Central memory CD4-positive, alpha-beta T cell (primary cell): ENCODE results near the gene CLC.
"Not testable (repeated sequence)": the region's sequence is repeated elsewhere in the genome, so short reads cannot be mapped to it uniquely, and the experiment has no call there.

Source experiments
- DNase-seq: peaks from one replicate; pipeline ENCODE4 v3.0.0; 2022
- total RNA-seq, 3 experiments: gene quantifications; one replicate each; lab custom pipeline; 2026; lab: John Stamatoyannopoulos, UW

The CLC gene
- 0 to 2.5 (median 0.65) reads per million in 3 experiments for total RNA-seq

GRCh38 chr19:39737891-39738290 lies at the start of gene CLC:
TSS of gene CLC (minus strand) at chr19:39738029. CDS start at chr19:39737952, 77 bp downstream.
- no peak for DNase-seq

- no peak for DNase-seq
These were observed 43.1 kb upstream of the CLC start for GRCh38 chr19:39780894-39781293.

GRCh38 chr19:39778763-39779162 lies 40.9 kb upstream of the CLC start, which contains the start of gene LEUTX:
TSS of gene LEUTX (plus strand) at chr19:39778854. CDS start at chr19:39778921, 67 bp downstream.
- DNase-seq, result no peak

- DNase-seq, result no peak
These were observed 31.0 kb upstream of the CLC start for GRCh38 chr19:39768786-39769185.

GRCh38 chr19:39768334-39768733 lies 30.5 kb upstream of the CLC start:
- DNase-seq, result no peak

GRCh38 chr19:39765091-39766076 lies 27.6 kb upstream of the CLC start:
- DNase-seq, result peak; percentile 4

- not testable (repeated sequence) for DNase-seq
These were observed 24.0 kb upstream of the CLC start for GRCh38 chr19:39761851-39762250.

- no peak for DNase-seq
These were observed 21.8 kb upstream of the CLC start for GRCh38 chr19:39759457-39760184.

GRCh38 chr19:39754971-39755370 lies 17.1 kb upstream of the CLC start:
- DNase-seq, result no peak

- no peak for DNase-seq
These were observed 16.7 kb upstream of the CLC start for GRCh38 chr19:39754544-39754943.

GRCh38 chr19:39752795-39753194 lies 15.0 kb upstream of the CLC start:
- no peak for DNase-seq

GRCh38 chr19:39752390-39752789 lies 14.6 kb upstream of the CLC start:
- DNase-seq, result no peak

GRCh38 chr19:39749981-39750380 lies 12.2 kb upstream of the CLC start:
- DNase-seq, result no peak

- no peak for DNase-seq
These were observed 9.2 kb upstream of the CLC start for GRCh38 chr19:39746836-39747529.

- no peak for DNase-seq
These were observed 7.8 kb upstream of the CLC start for GRCh38 chr19:39745643-39746042.

- no peak for DNase-seq
These were observed 2.6 kb upstream of the CLC start for GRCh38 chr19:39740395-39740794.

GRCh38 chr19:39738814-39739213 lies 985 bp upstream of the CLC start:
- no peak for DNase-seq

GRCh38 chr19:39737351-39737750 lies 478 bp downstream of the CLC start:
- no peak for DNase-seq

GRCh38 chr19:39736088-39736487 lies 1.7 kb downstream of the CLC start:
- DNase-seq, result no peak

GRCh38 chr19:39735688-39736087 lies 2.1 kb downstream of the CLC start:
- DNase-seq, result no peak

- DNase-seq, result no peak
These were observed 4.0 kb downstream of the CLC start for GRCh38 chr19:39733841-39734240.

- no peak for DNase-seq
These were observed 6.1 kb downstream of the CLC start for GRCh38 chr19:39731685-39732084.

GRCh38 chr19:39729594-39729993 lies 8.2 kb downstream of the CLC start:
- DNase-seq, result no peak
